Thoracic aorta (tissue), 2 donors: ENCODE results near the gene TCHH. TPM values are rescaled to one million over a fixed set of nuclear protein-coding genes. Genes with fewer than 3 reads are reported as not detected.

Experiments used
- ATAC-seq: fragments of 150-250 bp; one replicate; pipeline ENCODE4 v1.8.0; 2017; ENCODE audit warnings: low read depth; ENCODE audit not compliant: insufficient number of reproducible peaks, low FRiP score
- DNase-seq: peaks from one replicate; pipeline ENCODE4 v3.0.0-alpha.2; 2020; ENCODE audit warnings: low spot score
- H3K27ac ChIP-seq, 2 donors: fragments of 200-600 bp; sonication (generic); 1 replicate in 1 of 2; 2 replicates in 1 of 2; pipeline ENCODE4 v1.5.1; 2016; ENCODE audit warnings: mild to moderate bottlenecking in 2 of 2, moderate library complexity in 2 of 2
- H3K27me3 ChIP-seq: fragments of 200-600 bp; sonication (generic); replicated peaks from 2 replicates; pipeline ENCODE4 v1.6.0; 2016; ENCODE audit warnings: mild to moderate bottlenecking; ENCODE audit not compliant: insufficient read depth
- H3K36me3 ChIP-seq: fragments of 200-600 bp; sonication (generic); one replicate; pipeline ENCODE4 v1.5.1; 2016
- H3K4me1 ChIP-seq, 2 donors: fragments of 200-600 bp; sonication (generic); 1 replicate in 1 of 2; 2 replicates in 1 of 2; pipeline versions ENCODE4 v1.5.1 to v1.6.0; 2016; ENCODE audit warnings: low read depth in 2 of 2, mild to moderate bottlenecking in 1 of 2; ENCODE audit not compliant: control insufficient read depth in 1 of 2
- H3K4me3 ChIP-seq: fragments of 200-600 bp; sonication (generic); 2 replicates; pipeline ENCODE4 v1.5.1; 2016; ENCODE audit warnings: mild to moderate bottlenecking
- H3K9me3 ChIP-seq: fragments of 200-600 bp; sonication (generic); 2 replicates; pipeline ENCODE4 v1.5.1; 2016
- CTCF ChIP-seq: fragments of 200-600 bp; sonication (generic); IDR thresholded peaks from one replicate; pipeline ENCODE4 v1.5.1; 2019; ENCODE audit warnings: antibody characterized with exemption
- total RNA-seq, 2 donors: library from RNA; depleted of rRNA; stranded (reverse); fragments of >200 nt; gene quantifications; one replicate each; pipeline versions ENCODE4 v1.1.0 to v1.2.3, GENCODE V29; 2016

Gene TCHH
- under 1 TPM; 0.41 to 0.49 TPM for total RNA-seq

- no peak within 1 kb of the TSS for H3K4me3 ChIP-seq
- no peaks in the 10 kb centered on the region for H3K27me3 ChIP-seq
- H3K9me3 ChIP-seq: no peaks in the 10 kb centered on the region
- no peak for ATAC-seq
- no peak for TF ChIP-seq CTCF
- no peak for DNase-seq
- H3K4me1 ChIP-seq: peaks cover 21 to 25% of the 10 kb centered on the region in 2 donors
- no peak within 1 kb of the TSS for H3K27ac ChIP-seq
- no peaks in the 10 kb centered on the region for H3K36me3 ChIP-seq
Measured at GRCh38 chr1:152115344-152115743, at the start of gene TCHH. TSS of gene TCHH (minus strand) at chr1:152115444. CDS start at chr1:152114080, 1,364 bp downstream.

- Histone ChIP-seq H3K4me1 (peaks cover 5 to 23% of the 10 kb centered on the region in 2 donors), H3K27ac (no peak overlapping the region), H3K27me3 (no peaks in the 10 kb centered on the region), H3K4me3 (no peak overlapping the region), H3K36me3 (no peaks in the 10 kb centered on the region), H3K9me3 (no peaks in the 10 kb centered on the region)
- ATAC-seq (no peak), DNase-seq (no peak)
- no peak for TF ChIP-seq CTCF
Measured at GRCh38 chr1:152164517-152165136, 49.4 kb upstream of the TCHH start.

- no peak for ATAC-seq
Measured at GRCh38 chr1:152162792-152163463, 47.7 kb upstream of the TCHH start.

GRCh38 chr1:152160576-152160975 lies 45.3 kb upstream of the TCHH start:
- H3K27me3 ChIP-seq: no peaks in the 10 kb centered on the region
- no peaks in the 10 kb centered on the region for H3K4me1 ChIP-seq
- ATAC-seq: no peak
- no peak for TF ChIP-seq CTCF
- no peaks in the 10 kb centered on the region for H3K36me3 ChIP-seq
- H3K4me3 ChIP-seq: no peak overlapping the region
- H3K9me3 ChIP-seq: no peaks in the 10 kb centered on the region
- no peak overlapping the region for H3K27ac ChIP-seq
- no peak for DNase-seq

More at GRCh38 chr1:152162792-152163463, 47.7 kb upstream of the TCHH start:
- Histone ChIP-seq H3K9me3 (no peaks in the 10 kb centered on the region), H3K4me3 (no peak overlapping the region), H3K36me3 (no peaks in the 10 kb centered on the region), H3K27me3 (no peaks in the 10 kb centered on the region), H3K27ac (no peak overlapping the region), H3K4me1 (peaks cover 0 to 6% of the 10 kb centered on the region in 2 donors)
- no peak for TF ChIP-seq CTCF
- DNase-seq: no peak

GRCh38 chr1:152159144-152159543 lies 43.9 kb upstream of the TCHH start, which contains the start of gene RPTN:
TSS of gene RPTN (minus strand) at chr1:152159228. CDS start at chr1:152157889, 1,339 bp downstream.
- TF ChIP-seq CTCF: no peak
- no peak within 1 kb of the TSS for H3K27ac ChIP-seq
- no peaks in the 10 kb centered on the region for H3K36me3 ChIP-seq
- no peak for ATAC-seq
- H3K27me3 ChIP-seq: no peaks in the 10 kb centered on the region
- no peak within 1 kb of the TSS for H3K4me3 ChIP-seq
- no peak for DNase-seq
- H3K9me3 ChIP-seq: no peaks in the 10 kb centered on the region
- H3K4me1 ChIP-seq: no peaks in the 10 kb centered on the region
